Tibial artery (tissue), 4 donors: ENCODE measurements around the gene TAF4B.
"Not testable (repeated sequence)": the region's sequence is repeated elsewhere in the genome, so short reads cannot be mapped to it uniquely, and the experiment has no call there.

ENCODE experiments used
- DNase-seq, 2 donors: peaks; one replicate each; pipeline ENCODE4 v3.0.0-alpha.2; 2019
- H3K27ac ChIP-seq, 2 donors: fragments of 200-600 bp; sonication (generic) in 1 of 2; 1 replicate in 1 of 2; 2 replicates in 1 of 2; pipeline ENCODE4 v1.5.1; 2018 to 2019; ENCODE audit warnings: mild to moderate bottlenecking in 1 of 2
- H3K27me3 ChIP-seq, 2 donors: fragments of 200-600 bp; sonication (generic) in 1 of 2; one replicate each; pipeline versions ENCODE4 v1.5.1 to v1.6.0; 2016 to 2019
- H3K36me3 ChIP-seq, 3 donors: fragments of 200-600 bp; sonication (generic) in 2 of 3; one replicate each; pipeline ENCODE4 v1.5.1; 2016 to 2019; ENCODE audit warnings: mild to moderate bottlenecking in 2 of 3
- H3K4me1 ChIP-seq, 4 donors: fragments of 200-600 bp; sonication (generic) in 2 of 4; 1 replicate in 3 of 4; 2 replicates in 1 of 4; pipeline ENCODE4 v1.5.1; 2016 to 2019
- H3K4me3 ChIP-seq, 2 donors: fragments of 200-600 bp; sonication (generic) in 1 of 2; 1 replicate in 1 of 2; 2 replicates in 1 of 2; pipeline ENCODE4 v1.5.1; 2018 to 2019; ENCODE audit warnings: mild to moderate bottlenecking in 2 of 2
- H3K9me3 ChIP-seq, 3 donors: fragments of 200-600 bp; sonication (generic) in 1 of 3; one replicate each; pipeline ENCODE4 v1.5.1; 2016 to 2019
- intact Hi-C: fragments of 100-400 bp; cut with DNase I; formaldehyde crosslinking; loops from one replicate; pipeline ENCODE4 v1.15.0; 2023; ENCODE audit warnings: low total_unique reads
- TF ChIP-seq, protein P1 (sequence below), 2 experiments: fragments of 200-600 bp in 1 of 2; fragments of 450-650 bp in 1 of 2; IDR thresholded peaks; one replicate each; pipeline ENCODE4 v1.5.1; 2017 to 2019; ENCODE audit warnings: antibody characterized with exemption in 2 of 2, mild to moderate bottlenecking in 1 of 2, moderate library complexity in 1 of 2

TAF4B gene

DNA sequence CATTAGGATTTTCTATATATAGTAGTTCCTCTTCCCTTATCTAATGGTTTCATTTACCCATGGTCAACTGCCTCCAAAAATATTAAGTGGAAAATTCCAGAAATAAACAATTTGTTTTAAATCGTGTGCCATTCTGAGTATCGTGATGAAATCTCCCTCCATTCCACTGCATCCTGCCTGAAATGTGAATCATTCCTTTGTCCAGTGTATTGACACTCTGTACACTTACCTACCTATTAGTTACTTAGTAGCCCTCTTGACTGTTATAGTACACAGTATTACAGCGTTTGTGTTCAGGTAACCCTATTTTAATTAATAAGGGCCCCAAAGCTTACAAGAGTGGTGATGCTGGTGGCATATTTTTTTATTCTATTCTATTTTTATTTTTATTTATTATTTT lies 26.2 kb downstream of the TAF4B start:
- DNase-seq, result no peak
- no peaks in the 10 kb centered on the region for H3K36me3 ChIP-seq
- no peaks in the 10 kb centered on the region for H3K9me3 ChIP-seq
- H3K4me3 ChIP-seq, result no peak overlapping the region
- no peak overlapping the region for H3K27ac ChIP-seq
- TF ChIP-seq, protein P1, sequence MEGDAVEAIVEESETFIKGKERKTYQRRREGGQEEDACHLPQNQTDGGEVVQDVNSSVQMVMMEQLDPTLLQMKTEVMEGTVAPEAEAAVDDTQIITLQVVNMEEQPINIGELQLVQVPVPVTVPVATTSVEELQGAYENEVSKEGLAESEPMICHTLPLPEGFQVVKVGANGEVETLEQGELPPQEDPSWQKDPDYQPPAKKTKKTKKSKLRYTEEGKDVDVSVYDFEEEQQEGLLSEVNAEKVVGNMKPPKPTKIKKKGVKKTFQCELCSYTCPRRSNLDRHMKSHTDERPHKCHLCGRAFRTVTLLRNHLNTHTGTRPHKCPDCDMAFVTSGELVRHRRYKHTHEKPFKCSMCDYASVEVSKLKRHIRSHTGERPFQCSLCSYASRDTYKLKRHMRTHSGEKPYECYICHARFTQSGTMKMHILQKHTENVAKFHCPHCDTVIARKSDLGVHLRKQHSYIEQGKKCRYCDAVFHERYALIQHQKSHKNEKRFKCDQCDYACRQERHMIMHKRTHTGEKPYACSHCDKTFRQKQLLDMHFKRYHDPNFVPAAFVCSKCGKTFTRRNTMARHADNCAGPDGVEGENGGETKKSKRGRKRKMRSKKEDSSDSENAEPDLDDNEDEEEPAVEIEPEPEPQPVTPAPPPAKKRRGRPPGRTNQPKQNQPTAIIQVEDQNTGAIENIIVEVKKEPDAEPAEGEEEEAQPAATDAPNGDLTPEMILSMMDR (IDR thresholded peaks at IDR 0.05), result no peak
- no peaks in the 10 kb centered on the region for H3K4me1 ChIP-seq
- intact Hi-C loops, result no loop called here
- no peaks in the 10 kb centered on the region for H3K27me3 ChIP-seq

DNA sequence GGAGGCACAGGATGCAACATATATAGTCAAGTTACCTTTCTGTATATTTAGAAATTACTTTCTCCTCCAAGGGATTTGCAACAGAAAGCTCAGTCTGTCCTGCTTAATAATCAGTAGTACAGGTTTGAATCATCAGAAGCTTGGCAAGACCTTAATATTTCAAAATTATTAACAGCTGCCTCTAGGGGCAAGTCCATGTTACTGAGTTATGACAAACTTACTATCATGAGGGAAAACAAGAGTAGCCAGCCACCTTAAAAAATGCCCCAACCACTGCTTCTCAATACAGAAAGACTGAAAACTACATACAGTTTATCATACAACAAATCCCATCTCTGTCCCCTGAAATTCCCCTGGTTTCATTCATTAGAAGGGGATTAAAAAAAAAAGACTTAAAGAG lies 28.6 kb downstream of the TAF4B start:
- H3K9me3 ChIP-seq, H3K27me3 ChIP-seq, intact Hi-C loops, H3K36me3 ChIP-seq, DNase-seq, H3K4me1 ChIP-seq, H3K27ac ChIP-seq, H3K4me3 ChIP-seq: not testable (repeated sequence)

DNA sequence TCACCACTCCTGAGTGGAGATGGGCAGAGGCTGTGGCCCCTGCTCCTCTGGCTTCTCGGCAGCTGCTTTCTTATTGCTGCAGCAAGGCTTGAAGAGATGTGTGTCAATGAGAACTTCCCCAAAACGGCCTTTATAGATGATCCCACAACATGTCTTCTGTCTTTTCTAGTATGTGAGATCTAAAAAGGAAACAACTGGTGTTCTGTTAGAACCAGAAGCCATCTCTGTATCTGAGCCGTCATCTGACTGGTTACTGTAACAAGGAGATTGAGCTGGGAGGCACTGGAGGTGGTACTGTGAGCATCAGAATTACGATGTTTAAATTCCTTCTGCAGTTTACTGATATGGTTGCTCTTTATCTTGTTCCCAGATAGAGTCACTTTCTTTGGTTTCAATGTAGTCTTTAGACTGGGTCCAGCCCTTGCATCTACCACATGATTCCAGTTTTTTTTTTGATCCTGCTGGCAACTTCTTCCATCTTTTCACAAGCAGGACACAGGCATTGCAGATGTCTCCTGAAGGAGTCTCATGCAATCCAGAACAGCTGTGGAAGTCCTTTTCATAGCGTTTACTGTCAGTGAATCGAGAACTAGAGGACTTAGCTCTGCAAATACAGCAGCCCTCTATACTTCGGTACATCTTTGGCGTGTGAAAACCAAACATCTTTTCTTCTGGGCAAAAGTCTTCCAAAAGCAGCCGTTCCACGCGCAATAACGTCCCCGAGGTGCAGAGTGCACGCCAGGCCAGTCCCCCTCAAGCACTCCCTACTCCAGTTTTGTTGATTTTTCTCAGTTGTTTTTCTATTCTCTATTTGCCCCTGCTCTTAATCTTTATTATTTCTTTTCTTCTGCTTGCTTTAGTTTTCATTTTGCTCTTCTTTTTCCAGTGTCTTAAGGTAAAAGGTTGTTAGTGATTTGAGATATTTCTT lies 29.7 kb downstream of the TAF4B start:
- Histone ChIP-seq H3K27ac (no peak overlapping the region), H3K4me1 (no peaks in the 10 kb centered on the region), H3K9me3 (no peaks in the 10 kb centered on the region), H3K4me3 (no peak overlapping the region), H3K36me3 (no peaks in the 10 kb centered on the region), H3K27me3 (no peaks in the 10 kb centered on the region)
- no peak for DNase-seq
- intact Hi-C loops, result no loop called here
- TF ChIP-seq, protein P1 (IDR thresholded peaks at IDR 0.05), result no peak

DNA sequence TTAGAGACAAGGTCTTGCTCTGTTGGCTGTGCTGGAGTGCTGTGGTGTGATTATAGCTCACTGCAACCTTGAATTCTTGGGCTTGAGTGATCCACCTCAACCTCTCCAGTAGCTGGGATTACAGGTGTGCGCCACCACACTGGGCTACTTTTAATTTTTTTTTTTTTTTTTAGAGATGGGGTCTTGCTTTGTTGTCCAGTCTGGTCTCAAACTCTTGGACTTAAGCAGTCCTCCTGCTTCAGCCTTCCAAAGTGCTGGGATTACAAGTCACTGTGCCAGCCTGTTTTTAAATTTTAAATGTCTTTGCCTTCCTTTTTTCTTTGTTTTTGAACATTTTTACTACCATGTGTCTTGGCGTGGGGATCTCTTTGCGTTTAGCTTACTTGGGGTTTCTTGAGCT lies 32.5 kb downstream of the TAF4B start:
- intact Hi-C loops, result no loop called here
- no peaks in the 10 kb centered on the region for H3K27me3 ChIP-seq
- no peak for DNase-seq
- H3K4me1 ChIP-seq, result no peaks in the 10 kb centered on the region
- H3K36me3 ChIP-seq, result no peaks in the 10 kb centered on the region
- no peak overlapping the region for H3K4me3 ChIP-seq
- TF ChIP-seq, protein P1 (IDR thresholded peaks at IDR 0.05), result no peak
- H3K9me3 ChIP-seq, result no peaks in the 10 kb centered on the region
- no peak overlapping the region for H3K27ac ChIP-seq

DNA sequence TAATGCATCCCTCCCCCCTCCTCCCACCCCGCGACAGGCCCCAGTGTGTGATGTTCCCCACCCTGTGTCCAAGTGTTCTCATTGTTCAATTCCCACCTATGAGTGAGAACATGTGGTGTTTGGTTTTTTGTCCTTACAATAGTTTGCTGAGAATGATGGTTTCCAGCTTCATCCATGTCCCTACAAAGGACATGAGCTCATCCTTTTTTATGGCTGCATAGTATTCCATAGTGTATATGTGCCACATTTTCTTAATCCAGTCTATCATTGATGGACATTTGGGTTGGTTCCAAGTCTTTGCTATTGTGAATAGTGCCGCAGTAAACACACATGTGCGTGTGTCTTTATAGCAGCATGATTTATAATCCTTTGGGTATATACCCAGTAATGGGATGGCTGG lies 33.2 kb downstream of the TAF4B start:
- H3K4me3 ChIP-seq, H3K27ac ChIP-seq, H3K9me3 ChIP-seq, DNase-seq, H3K4me1 ChIP-seq, H3K27me3 ChIP-seq, intact Hi-C loops, H3K36me3 ChIP-seq: not testable (repeated sequence)

DNA sequence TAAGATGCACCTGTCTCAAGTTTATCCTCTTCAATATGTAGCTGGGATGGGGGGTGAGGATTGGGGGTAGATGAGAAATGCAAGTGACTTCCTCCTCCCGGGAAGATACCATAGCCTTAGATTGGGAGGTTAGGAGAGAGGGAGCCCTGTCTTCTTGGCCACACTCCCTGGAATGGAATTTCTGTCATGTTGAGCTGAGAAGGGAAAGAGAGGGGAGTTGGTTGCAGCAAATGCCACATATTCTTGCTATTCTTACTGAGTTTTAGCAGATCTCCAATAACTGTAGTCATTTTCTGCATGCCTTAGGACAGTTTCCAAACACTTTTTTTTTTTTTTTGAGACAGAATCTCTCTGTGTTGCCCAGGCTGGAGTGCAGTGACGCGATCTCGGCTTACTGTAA lies 35.9 kb downstream of the TAF4B start:
- H3K4me3 ChIP-seq, result no peak overlapping the region
- intact Hi-C loops, result no loop called here
- TF ChIP-seq, protein P1 (IDR thresholded peaks at IDR 0.05), result no peak
- no peak for DNase-seq
- no peak overlapping the region for H3K27ac ChIP-seq
- no peaks in the 10 kb centered on the region for H3K36me3 ChIP-seq
- H3K27me3 ChIP-seq, result no peaks in the 10 kb centered on the region
- H3K9me3 ChIP-seq, result no peaks in the 10 kb centered on the region
- H3K4me1 ChIP-seq, result no peaks in the 10 kb centered on the region
